A549 (cell line): ENCODE measurements around the gene MLLT3. TPM values are rescaled to one million over a fixed set of nuclear protein-coding genes. Genes with fewer than 3 reads are reported as not detected.

Source experiments
- ATAC-seq, 2 experiments: fragments of 200-7000 bp in 1 of 2; fragments of >200 bp in 1 of 2; cut with Nextera tagmentation in 1 of 2; cut with Tn5 transposase in 1 of 2; 3 replicates each; pipeline versions ENCODE4 v1.8.0 to v1.9.1; 2018 to 2020; ENCODE audit warnings: mild to moderate bottlenecking in 1 of 2, moderate library complexity in 1 of 2
- CTCF ChIA-PET: fragments of 300-600 bp; sonication (Branson Sonifier 250); formaldehyde crosslinking; extraction: SDS; loops from one replicate; lab custom pipeline; 2021; ENCODE audit warnings: antibody characterized with exemption, inconsistent platforms; lab: Yijun Ruan, JAX
- POLR2A ChIA-PET: fragments of 350-600 bp; formaldehyde crosslinking; extraction: SDS; loops from one replicate; lab custom pipeline; 2021; ENCODE audit warnings: antibody characterized with exemption, inconsistent platforms; lab: Yijun Ruan, JAX
- DNase-seq, 2 experiments: peaks; one replicate each; pipeline versions ENCODE4 v3.0.0 to v3.0.0-alpha.2; 2011 to 2016; ENCODE audit warnings: low read depth in 1 of 2, low spot score in 1 of 2
- FAIRE-seq: peaks from 2 replicates; lab custom pipeline; 2011; peaks lifted over from hg19 to GRCh38; lab: Jason Lieb, UNC
- H3K27ac ChIP-seq, 2 experiments: fragments of >200 bp; sonication (Bioruptor Twin); formaldehyde crosslinking; 3 replicates each; pipeline ENCODE4 v1.5.1; 2016 to 2017
- H3K4me1 ChIP-seq: fragments of >200 bp; sonication (Bioruptor Twin); formaldehyde crosslinking; 3 replicates; pipeline ENCODE4 v1.6.1; 2016
- H3K4me2 ChIP-seq: fragments of >200 bp; sonication (Bioruptor Twin); formaldehyde crosslinking; 3 replicates; pipeline ENCODE4 v1.6.1; 2016
- H3K4me3 ChIP-seq: fragments of >200 bp; sonication (Bioruptor Twin); formaldehyde crosslinking; 3 replicates; pipeline ENCODE4 v1.5.1; 2016
- H3K9me3 ChIP-seq: fragments of >200 bp; sonication (Bioruptor Twin); formaldehyde crosslinking; 3 replicates; pipeline ENCODE4 v1.6.1; 2016
- CBX2 ChIP-seq: fragments of 200-600 bp; sonication (generic); IDR thresholded peaks from 2 replicates; pipeline ENCODE4 v1.6.1; 2016; ENCODE audit warnings: low read depth, mild to moderate bottlenecking, borderline replicate concordance
- CEBPB ChIP-seq, 2 experiments: fragments of >200 bp in 1 of 2; sonication (Bioruptor Twin) in 1 of 2; formaldehyde crosslinking in 1 of 2; IDR thresholded peaks; 2 replicates each; pipeline ENCODE4 v1.6.1; 2012 to 2016
- CHD4 ChIP-seq: fragments of 200-600 bp; sonication (generic); IDR thresholded peaks from 2 replicates; pipeline ENCODE4 v1.6.1; 2016; ENCODE audit warnings: antibody characterized with exemption, mild to moderate bottlenecking, borderline replicate concordance
- EHF ChIP-seq: fragments of 250-450 bp; sonication (Bioruptor Pico); IDR thresholded peaks from 2 replicates; pipeline ENCODE4 v1.5.0; 2020; ENCODE audit warnings: mild to moderate bottlenecking
- FOSB ChIP-seq: fragments of 250-450 bp; sonication (Bioruptor Pico); IDR thresholded peaks from 2 replicates; pipeline ENCODE4 v1.5.0; 2020; ENCODE audit warnings: mild to moderate bottlenecking, moderate library complexity
- HOXA7 ChIP-seq: fragments of 250-450 bp; sonication (Bioruptor Pico); IDR thresholded peaks from 2 replicates; pipeline ENCODE4 v1.5.0; 2020; ENCODE audit warnings: mild to moderate bottlenecking, moderate library complexity
- HOXB5 ChIP-seq: fragments of 250-450 bp; sonication (Bioruptor Pico); IDR thresholded peaks from 2 replicates; pipeline ENCODE4 v1.5.0; 2020; ENCODE audit warnings: mild to moderate bottlenecking, moderate library complexity
- JUN ChIP-seq, 2 experiments: fragments of >200 bp; sonication (Bioruptor Twin); formaldehyde crosslinking; IDR thresholded peaks; 2 replicates in 1 of 2; 3 replicates in 1 of 2; pipeline ENCODE4 v1.6.1; 2016 to 2017
- JUNB ChIP-seq: fragments of >200 bp; sonication (Bioruptor Twin); formaldehyde crosslinking; IDR thresholded peaks from 2 replicates; pipeline ENCODE4 v1.6.1; 2016
- KDM5A ChIP-seq: fragments of 200-600 bp; sonication (generic); IDR thresholded peaks from 2 replicates; pipeline ENCODE4 v1.6.1; 2016; ENCODE audit warnings: antibody characterized with exemption, mild to moderate bottlenecking
- MAFK ChIP-seq: fragments of 450-650 bp; IDR thresholded peaks from 2 replicates; pipeline ENCODE4 v1.6.1; 2014; ENCODE audit not compliant: partially characterized antibody
- MAZ ChIP-seq: fragments of 150-350 bp; IDR thresholded peaks from 2 replicates; pipeline ENCODE4 v1.6.1; 2014; ENCODE audit warnings: antibody characterized with exemption, low read depth, low read length, borderline replicate concordance
- NFE2L2 ChIP-seq: fragments of 150-350 bp; conservative IDR thresholded peaks from 2 replicates; pipeline ENCODE4 v1.6.1; 2014; ENCODE audit warnings: low read length
- NPAS2 ChIP-seq: fragments of 250-450 bp; sonication (Bioruptor Pico); IDR thresholded peaks from 2 replicates; pipeline ENCODE4 v1.8.0; 2022; ENCODE audit warnings: mild to moderate bottlenecking, moderate library complexity, borderline replicate concordance
- RAD21 ChIP-seq, 2 experiments: fragments of >200 bp in 1 of 2; sonication (Bioruptor Twin) in 1 of 2; formaldehyde crosslinking in 1 of 2; IDR thresholded peaks in 1 of 2; conservative IDR thresholded peaks in 1 of 2; 2 replicates in 1 of 2; 3 replicates in 1 of 2; pipeline ENCODE4 v1.6.1; 2012 to 2018; ENCODE audit warnings: inconsistent platforms in 1 of 2
- RCOR1 ChIP-seq: fragments of 150-350 bp; IDR thresholded peaks from 2 replicates; pipeline ENCODE4 v1.6.1; 2014; ENCODE audit warnings: antibody characterized with exemption, low read length, low read depth
- RFX5 ChIP-seq: fragments of 450-650 bp; IDR thresholded peaks from 2 replicates; pipeline ENCODE4 v1.7.1; 2014; ENCODE audit warnings: antibody characterized with exemption, mild to moderate bottlenecking, moderate library complexity
- RNF2 ChIP-seq: fragments of 200-600 bp; sonication (generic); IDR thresholded peaks from 2 replicates; pipeline ENCODE4 v1.6.1; 2016; ENCODE audit warnings: low read depth, mild to moderate bottlenecking, antibody characterized with exemption, moderate library complexity, borderline replicate concordance
- SMC3 ChIP-seq: fragments of >200 bp; sonication (Bioruptor Twin); formaldehyde crosslinking; IDR thresholded peaks from 3 replicates; pipeline ENCODE4 v1.6.1; 2018; ENCODE audit warnings: inconsistent platforms
- TP53 ChIP-seq: fragments of 250-450 bp; sonication (Bioruptor Pico); IDR thresholded peaks from 2 replicates; pipeline ENCODE4 v1.5.0; 2021; ENCODE audit warnings: mild to moderate bottlenecking, moderate library complexity
- ZC3H11A ChIP-seq: fragments of 450-650 bp; IDR thresholded peaks from 2 replicates; pipeline ENCODE4 v1.6.1; 2014; ENCODE audit warnings: antibody characterized with exemption, mild to moderate bottlenecking
- ZNF302 ChIP-seq: fragments of 250-450 bp; sonication (Bioruptor Pico); IDR thresholded peaks from 2 replicates; pipeline ENCODE4 v1.9.0; 2021; ENCODE audit warnings: inconsistent platforms, mild to moderate bottlenecking, moderate library complexity
- ZSCAN20 ChIP-seq: fragments of 250-450 bp; sonication (Bioruptor Pico); IDR thresholded peaks from 2 replicates; pipeline ENCODE4 v1.8.0; 2022; ENCODE audit warnings: mild to moderate bottlenecking, moderate library complexity
- WGBS: methylation state at CpG from one replicate; pipeline ENCODE4 v1.1.6; 2017; ENCODE audit errors: missing lambda C conversion rate; 5-methylcytosine and 5-hydroxymethylcytosine counted together
- polyA plus RNA-seq, 4 experiments: library from polyadenylated mRNA; depleted of rRNA in 3 of 4; stranded (reverse); fragments of >200 nt; fragmentation: RNase III in 1 of 4; extraction: RNeasy Plus Mini Kit Qiagen cat#74134 plus additional on column Dnase treatment in 1 of 4; gene quantifications; 2 replicates in 3 of 4; 3 replicates in 1 of 4; pipeline ENCODE4 v1.2.3, GENCODE V29; 2011 to 2017
- TF ChIP-seq, protein P1 (sequence below): fragments of 250-450 bp; sonication (Bioruptor Pico); IDR thresholded peaks from 2 replicates; pipeline ENCODE4 v1.5.0; 2021; ENCODE audit warnings: mild to moderate bottlenecking, moderate library complexity, borderline replicate concordance
- TF ChIP-seq, protein P2 (sequence below): IDR thresholded peaks from 2 replicates; pipeline ENCODE4 v1.6.1; 2012
- TF ChIP-seq, protein P3 (sequence below): fragments of 150-350 bp; IDR thresholded peaks from 2 replicates; pipeline ENCODE4 v1.6.1; 2014; ENCODE audit warnings: low read depth, mild to moderate bottlenecking, low read length
- TF ChIP-seq, protein P4 (sequence below): IDR thresholded peaks from 2 replicates; pipeline ENCODE4 v1.6.1; 2012; ENCODE audit warnings: low read depth, borderline replicate concordance

MLLT3 gene
- polyA plus RNA-seq, 2 of the 4 experiments (the other 2 are of a cell fraction), result 14.3 to 47.6 TPM

DNA sequence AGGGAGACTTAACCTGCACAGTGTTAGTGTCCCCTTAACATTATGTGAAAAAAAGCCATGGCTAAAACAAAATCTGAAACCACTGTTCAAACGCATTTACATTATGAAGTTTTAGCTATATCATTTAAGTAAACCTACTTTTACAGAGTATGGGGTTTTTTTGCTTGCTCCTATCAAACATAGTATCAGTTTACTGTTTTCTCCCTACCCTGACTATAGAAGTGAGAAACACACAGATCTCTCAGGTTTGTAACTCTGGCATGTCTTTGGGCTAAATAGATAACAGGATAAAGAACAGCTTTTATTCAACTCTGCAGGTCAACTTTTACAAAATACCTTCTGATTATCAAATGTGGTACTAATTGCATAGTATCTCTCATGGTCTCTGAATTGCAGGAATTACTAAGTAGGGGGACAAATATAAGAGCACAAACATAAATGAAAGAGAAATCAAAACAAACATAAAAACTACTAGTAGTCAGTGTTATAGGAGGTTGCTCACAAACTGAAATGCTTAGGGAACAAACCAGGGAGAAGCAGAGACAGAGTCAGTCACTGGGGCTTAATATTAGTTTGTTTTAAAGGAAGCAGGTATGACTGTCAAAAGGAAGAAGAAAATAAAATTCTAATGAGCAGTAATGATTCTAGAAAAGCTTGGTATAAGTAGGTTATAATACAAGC lies 155.8 kb downstream of the MLLT3 start:
- no peak overlapping the region for H3K27ac ChIP-seq
- FAIRE-seq, result peak; percentile 23
- no peaks in the 10 kb centered on the region for H3K9me3 ChIP-seq
- TF ChIP-seq NFE2L2, result no peak
- TF ChIP-seq, all 56 proteins: peak for 0
- H3K4me1 ChIP-seq, result no peaks in the 10 kb centered on the region
- DNase-seq (no peak), ATAC-seq (no peak)
- WGBS, result 83% methylated on average over 1 of the region's 1 CpG
- POLR2A ChIA-PET, result no interaction called here
- CTCF ChIA-PET, result interaction anchor here (0.6 kb wide), 2 partner anchors 94 to 114 kb away, joined by 3 read pairs; no protein-coding TSS in a partner anchor
- no peak overlapping the region for H3K4me3 ChIP-seq
- H3K4me2 ChIP-seq, result no peak overlapping the region

DNA sequence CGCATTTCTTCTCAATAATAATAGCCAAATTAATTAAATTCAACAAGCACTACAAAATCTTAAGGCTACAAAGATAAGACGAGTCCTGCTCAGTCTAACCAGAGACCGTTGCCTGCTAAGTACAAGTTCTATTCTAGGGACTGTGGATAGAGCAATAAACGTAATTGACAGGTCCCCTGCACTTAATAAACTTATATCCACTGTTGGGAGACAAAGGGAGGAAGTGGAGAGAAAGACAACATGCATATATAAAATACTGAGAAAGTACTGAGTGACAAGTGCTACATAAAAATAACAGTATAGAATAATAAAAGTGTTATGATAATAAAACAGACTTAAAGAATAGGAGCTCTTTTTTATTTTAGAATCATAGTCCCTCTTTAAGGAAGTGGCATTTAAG lies 158.1 kb downstream of the MLLT3 start:
- no peak overlapping the region for H3K4me2 ChIP-seq
- CTCF ChIA-PET, result interaction anchor here (0.6 kb wide), 1 partner anchor 41 kb away, joined by 5 read pairs; no protein-coding TSS in a partner anchor
- no peaks in the 10 kb centered on the region for H3K9me3 ChIP-seq
- no peak for ATAC-seq
- POLR2A ChIA-PET, result no interaction called here
- TF ChIP-seq, protein P1, sequence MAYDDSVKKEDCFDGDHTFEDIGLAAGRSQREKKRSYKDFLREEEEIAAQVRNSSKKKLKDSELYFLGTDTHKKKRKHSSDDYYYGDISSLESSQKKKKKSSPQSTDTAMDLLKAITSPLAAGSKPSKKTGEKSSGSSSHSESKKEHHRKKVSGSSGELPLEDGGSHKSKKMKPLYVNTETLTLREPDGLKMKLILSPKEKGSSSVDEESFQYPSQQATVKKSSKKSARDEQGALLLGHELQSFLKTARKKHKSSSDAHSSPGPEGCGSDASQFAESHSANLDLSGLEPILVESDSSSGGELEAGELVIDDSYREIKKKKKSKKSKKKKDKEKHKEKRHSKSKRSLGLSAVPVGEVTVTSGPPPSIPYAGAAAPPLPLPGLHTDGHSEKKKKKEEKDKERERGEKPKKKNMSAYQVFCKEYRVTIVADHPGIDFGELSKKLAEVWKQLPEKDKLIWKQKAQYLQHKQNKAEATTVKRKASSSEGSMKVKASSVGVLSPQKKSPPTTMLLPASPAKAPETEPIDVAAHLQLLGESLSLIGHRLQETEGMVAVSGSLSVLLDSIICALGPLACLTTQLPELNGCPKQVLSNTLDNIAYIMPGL (CRISPR knock-in tag), result no peak
- TF ChIP-seq KDM5A, result no peak
- no peak for DNase-seq
- 82% methylated on average over 4 of the region's 4 CpGs for WGBS
- H3K4me1 ChIP-seq, result no peaks in the 10 kb centered on the region
- FAIRE-seq, result no peak
- H3K4me3 ChIP-seq, result no peak overlapping the region
- no peak overlapping the region for H3K27ac ChIP-seq

DNA sequence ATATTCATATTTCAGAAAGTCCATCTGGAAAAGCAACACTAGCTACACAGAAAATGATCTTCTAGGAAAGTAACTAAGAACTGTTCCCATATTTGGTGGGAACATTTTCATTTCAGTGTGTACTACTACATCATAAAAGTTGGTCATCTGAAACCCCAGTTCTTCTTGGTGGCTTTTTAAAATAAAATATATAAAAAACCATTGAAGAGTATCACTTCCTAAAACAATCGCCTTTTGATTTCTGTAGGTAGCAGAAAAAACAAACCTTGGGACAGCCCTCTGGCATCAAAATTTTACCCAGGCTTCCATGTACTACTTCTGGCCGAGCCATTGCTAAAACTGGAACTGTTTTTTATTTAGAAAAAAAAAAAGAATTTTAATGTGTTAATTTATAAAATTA lies 158.5 kb downstream of the MLLT3 start:
- WGBS, result 93% methylated on average over 2 of the region's 2 CpGs
- TF ChIP-seq RFX5, result no peak
- TF ChIP-seq, protein P2, sequence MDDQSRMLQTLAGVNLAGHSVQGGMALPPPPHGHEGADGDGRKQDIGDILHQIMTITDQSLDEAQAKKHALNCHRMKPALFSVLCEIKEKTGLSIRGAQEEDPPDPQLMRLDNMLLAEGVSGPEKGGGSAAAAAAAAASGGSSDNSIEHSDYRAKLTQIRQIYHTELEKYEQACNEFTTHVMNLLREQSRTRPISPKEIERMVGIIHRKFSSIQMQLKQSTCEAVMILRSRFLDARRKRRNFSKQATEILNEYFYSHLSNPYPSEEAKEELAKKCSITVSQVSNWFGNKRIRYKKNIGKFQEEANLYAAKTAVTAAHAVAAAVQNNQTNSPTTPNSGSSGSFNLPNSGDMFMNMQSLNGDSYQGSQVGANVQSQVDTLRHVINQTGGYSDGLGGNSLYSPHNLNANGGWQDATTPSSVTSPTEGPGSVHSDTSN, result no peak
- TF ChIP-seq SMC3, result no peak
- TF ChIP-seq ZSCAN20 (CRISPR knock-in tag), result no peak
- TF ChIP-seq CHD4, result no peak
- TF ChIP-seq MAZ, result no peak
- no peak for TF ChIP-seq FOSB (CRISPR knock-in tag)
- no peak for TF ChIP-seq RAD21 (conservative IDR thresholded peaks at IDR 0.05 in 1 of 2, IDR thresholded peaks at IDR 0.05 in 1 of 2)
- no peak for TF ChIP-seq NPAS2 (CRISPR knock-in tag)
- no peak for TF ChIP-seq RCOR1
- no peak for TF ChIP-seq HOXB5 (CRISPR knock-in tag)
- TF ChIP-seq, all 56 proteins: peak for 0
- Histone ChIP-seq H3K27ac (no peak overlapping the region), H3K4me1 (no peaks in the 10 kb centered on the region), H3K4me3 (no peak overlapping the region), H3K9me3 (no peaks in the 10 kb centered on the region), H3K4me2 (no peak overlapping the region)
- FAIRE-seq, result no peak
- DNase-seq, result no peak
- ChIA-PET POLR2A (no interaction called here), CTCF (no interaction called here)
- ATAC-seq, result no peak

DNA sequence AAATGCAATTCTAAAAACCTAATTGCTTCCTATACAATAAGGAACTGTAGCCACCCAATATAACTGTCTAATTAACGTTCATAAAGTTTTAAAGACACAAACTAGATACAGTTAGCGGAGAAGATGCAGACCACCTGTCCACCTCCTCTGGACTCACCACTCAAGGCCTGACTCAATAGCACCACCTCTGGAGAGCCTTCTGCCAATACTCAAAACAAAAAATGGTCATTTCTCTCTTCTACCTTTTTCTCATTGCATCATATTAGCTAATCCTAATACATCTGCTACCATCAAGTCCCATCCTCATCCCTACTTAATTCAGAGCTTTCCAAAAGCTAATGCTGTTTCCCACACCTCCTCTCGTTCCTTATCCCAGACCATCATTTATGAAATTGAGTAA lies 159.9 kb downstream of the MLLT3 start:
- Histone ChIP-seq H3K4me1 (no peaks in the 10 kb centered on the region), H3K27ac (no peak overlapping the region), H3K4me2 (no peak overlapping the region), H3K9me3 (no peaks in the 10 kb centered on the region), H3K4me3 (no peak overlapping the region)
- POLR2A ChIA-PET, result no interaction called here
- 87% methylated on average over 3 of the region's 3 CpGs for WGBS
- FAIRE-seq (no peak), ATAC-seq (0 out of 6 replicates have a peak, but pooled peaks of 1 of the 2 experiments have one; percentile 27), DNase-seq (no peak)
- CTCF ChIA-PET, result no interaction called here
- no peak for TF ChIP-seq MAFK
- TF ChIP-seq ZNF302 (CRISPR knock-in tag), result no peak
- TF ChIP-seq RNF2, result no peak
- TF ChIP-seq EHF, result no peak
- no peak for TF ChIP-seq HOXA7 (CRISPR knock-in tag)
- TF ChIP-seq JUNB, result no peak
- TF ChIP-seq KDM5A, result no peak
- TF ChIP-seq JUN (IDR thresholded peaks at IDR 0.05), result no peak
- TF ChIP-seq TP53, result no peak
- no peak for TF ChIP-seq ZC3H11A
- TF ChIP-seq, protein P3, sequence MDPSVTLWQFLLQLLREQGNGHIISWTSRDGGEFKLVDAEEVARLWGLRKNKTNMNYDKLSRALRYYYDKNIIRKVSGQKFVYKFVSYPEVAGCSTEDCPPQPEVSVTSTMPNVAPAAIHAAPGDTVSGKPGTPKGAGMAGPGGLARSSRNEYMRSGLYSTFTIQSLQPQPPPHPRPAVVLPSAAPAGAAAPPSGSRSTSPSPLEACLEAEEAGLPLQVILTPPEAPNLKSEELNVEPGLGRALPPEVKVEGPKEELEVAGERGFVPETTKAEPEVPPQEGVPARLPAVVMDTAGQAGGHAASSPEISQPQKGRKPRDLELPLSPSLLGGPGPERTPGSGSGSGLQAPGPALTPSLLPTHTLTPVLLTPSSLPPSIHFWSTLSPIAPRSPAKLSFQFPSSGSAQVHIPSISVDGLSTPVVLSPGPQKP, result no peak
- TF ChIP-seq CBX2, result no peak
- TF ChIP-seq, protein P4, sequence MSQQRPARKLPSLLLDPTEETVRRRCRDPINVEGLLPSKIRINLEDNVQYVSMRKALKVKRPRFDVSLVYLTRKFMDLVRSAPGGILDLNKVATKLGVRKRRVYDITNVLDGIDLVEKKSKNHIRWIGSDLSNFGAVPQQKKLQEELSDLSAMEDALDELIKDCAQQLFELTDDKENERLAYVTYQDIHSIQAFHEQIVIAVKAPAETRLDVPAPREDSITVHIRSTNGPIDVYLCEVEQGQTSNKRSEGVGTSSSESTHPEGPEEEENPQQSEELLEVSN, result no peak
- TF ChIP-seq CEBPB (IDR thresholded peaks at IDR 0.05), result no peak
